ENCODE results near the gene MRTFA. TPM values are rescaled to one million over a fixed set of nuclear protein-coding genes. Genes with fewer than 3 reads are reported as not detected.

Gene MRTFA
- total RNA-seq, 1 donor from 2014 or later, result 115 TPM

DNA sequence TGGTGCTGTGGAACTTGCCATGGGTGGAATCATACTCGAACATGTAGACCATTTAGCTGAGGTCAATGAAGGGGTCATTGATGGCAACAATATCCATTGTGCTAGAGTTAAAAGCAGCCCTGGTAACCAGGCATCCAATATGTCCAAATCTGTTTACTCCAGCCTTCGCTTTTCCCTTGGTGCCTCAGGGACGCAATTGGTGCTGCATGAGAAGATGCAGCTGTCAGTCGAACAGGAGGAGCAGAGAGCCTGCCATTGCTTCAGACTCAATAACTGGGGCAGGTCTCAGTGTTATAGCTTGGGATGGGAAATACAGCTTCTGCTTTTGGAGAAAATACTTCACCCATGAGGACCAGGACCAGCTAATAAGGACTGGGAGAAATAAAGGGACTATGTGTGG is 37.8 kb upstream of the MRTFA start:
- no peaks in the 10 kb centered on the region for H3K36me3 Mint-ChIP-seq (ENCODE audit: low read depth)
- H3K27ac Mint-ChIP-seq, result no peak overlapping the region
- H3K27me3 Mint-ChIP-seq, result peaks cover 3% of the 10 kb centered on the region
- intact Hi-C loops (cut with micrococcal nuclease), result no loop called here
- CTCF ChIA-PET, result no interaction called here
- TF ChIP-seq, protein P1, sequence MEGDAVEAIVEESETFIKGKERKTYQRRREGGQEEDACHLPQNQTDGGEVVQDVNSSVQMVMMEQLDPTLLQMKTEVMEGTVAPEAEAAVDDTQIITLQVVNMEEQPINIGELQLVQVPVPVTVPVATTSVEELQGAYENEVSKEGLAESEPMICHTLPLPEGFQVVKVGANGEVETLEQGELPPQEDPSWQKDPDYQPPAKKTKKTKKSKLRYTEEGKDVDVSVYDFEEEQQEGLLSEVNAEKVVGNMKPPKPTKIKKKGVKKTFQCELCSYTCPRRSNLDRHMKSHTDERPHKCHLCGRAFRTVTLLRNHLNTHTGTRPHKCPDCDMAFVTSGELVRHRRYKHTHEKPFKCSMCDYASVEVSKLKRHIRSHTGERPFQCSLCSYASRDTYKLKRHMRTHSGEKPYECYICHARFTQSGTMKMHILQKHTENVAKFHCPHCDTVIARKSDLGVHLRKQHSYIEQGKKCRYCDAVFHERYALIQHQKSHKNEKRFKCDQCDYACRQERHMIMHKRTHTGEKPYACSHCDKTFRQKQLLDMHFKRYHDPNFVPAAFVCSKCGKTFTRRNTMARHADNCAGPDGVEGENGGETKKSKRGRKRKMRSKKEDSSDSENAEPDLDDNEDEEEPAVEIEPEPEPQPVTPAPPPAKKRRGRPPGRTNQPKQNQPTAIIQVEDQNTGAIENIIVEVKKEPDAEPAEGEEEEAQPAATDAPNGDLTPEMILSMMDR (IDR thresholded peaks at IDR 0.05), result no peak
- no peaks in the 10 kb centered on the region for H3K9me3 Mint-ChIP-seq
- POLR2A ChIA-PET, result no interaction called here
- no peak for DNase-seq
- H3K4me1 Mint-ChIP-seq, result no peaks in the 10 kb centered on the region
- no peak overlapping the region for H3K4me3 Mint-ChIP-seq
- ATAC-seq (ENCODE audit: low read depth), result no peak

DNA sequence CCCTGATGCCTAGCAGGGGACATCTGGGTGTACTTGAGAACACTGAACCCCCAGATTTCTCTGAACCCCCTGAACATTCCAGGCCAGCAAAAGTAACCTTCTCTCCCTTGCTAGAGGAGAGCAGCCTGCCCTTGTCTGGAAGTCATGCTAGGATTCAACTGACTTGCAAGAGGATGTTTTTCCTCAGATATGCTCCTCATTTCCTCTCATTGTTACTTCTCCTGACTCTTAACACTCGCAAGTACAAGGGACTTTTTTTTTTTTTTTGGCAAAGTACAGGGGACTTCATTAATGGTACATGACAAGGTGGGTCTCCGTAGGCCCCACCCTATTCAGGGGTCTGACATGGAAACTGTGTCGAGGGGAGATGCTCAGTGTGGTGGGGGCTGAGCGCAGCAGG is 36.5 kb upstream of the MRTFA start:
- Mint-ChIP-seq H3K27ac (no peak overlapping the region), H3K9me3 (no peaks in the 10 kb centered on the region), H3K36me3 (ENCODE audit: low read depth) (no peaks in the 10 kb centered on the region), H3K4me3 (no peak overlapping the region), H3K27me3 (no peaks in the 10 kb centered on the region), H3K4me1 (no peaks in the 10 kb centered on the region)
- ATAC-seq (ENCODE audit: low read depth) (no peak), DNase-seq (no peak)
- CTCF ChIA-PET, result no interaction called here
- intact Hi-C loops (cut with micrococcal nuclease), result no loop called here
- TF ChIP-seq, protein P1 (IDR thresholded peaks at IDR 0.05), result no peak
- POLR2A ChIA-PET, result no interaction called here

DNA sequence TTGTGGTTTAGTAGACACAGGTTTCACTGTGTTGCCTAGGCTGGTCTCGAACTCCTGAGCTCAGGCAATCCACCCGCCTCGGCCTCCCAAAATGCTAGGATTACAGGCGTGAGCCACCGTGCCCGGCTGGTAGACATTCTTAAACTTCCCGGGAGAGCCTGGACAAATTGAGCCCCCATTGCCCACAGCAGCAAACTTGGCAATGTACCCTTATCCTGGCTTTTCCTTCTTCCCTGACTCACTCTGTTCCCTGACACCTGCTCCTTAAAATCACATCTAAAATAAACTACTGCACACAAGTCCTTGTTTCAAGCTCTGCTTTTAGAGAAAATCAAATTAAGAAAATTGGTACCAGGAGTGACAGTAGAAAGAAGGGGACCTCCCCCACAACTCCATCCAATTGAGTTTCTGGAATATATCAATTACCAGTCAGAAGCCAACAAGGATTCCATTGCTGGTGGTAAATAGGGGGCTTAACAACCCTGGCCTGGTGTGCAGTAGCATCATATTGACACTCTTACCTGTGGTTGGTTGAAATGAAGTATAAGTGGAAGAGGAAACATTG is 35.4 kb upstream of the MRTFA start:
- intact Hi-C loops (cut with micrococcal nuclease), result no loop called here
- ATAC-seq (ENCODE audit: low read depth), result no peak
- H3K27me3 Mint-ChIP-seq, result no peaks in the 10 kb centered on the region
- POLR2A ChIA-PET, result no interaction called here
- H3K4me1 Mint-ChIP-seq, result no peaks in the 10 kb centered on the region
- CTCF ChIA-PET, result no interaction called here
- H3K9me3 Mint-ChIP-seq, result no peaks in the 10 kb centered on the region
- DNase-seq, result no peak
- H3K36me3 Mint-ChIP-seq (ENCODE audit: low read depth), result no peaks in the 10 kb centered on the region
- TF ChIP-seq, protein P1 (IDR thresholded peaks at IDR 0.05), result no peak
- H3K27ac Mint-ChIP-seq, result no peak overlapping the region
- H3K4me3 Mint-ChIP-seq, result no peak overlapping the region

DNA sequence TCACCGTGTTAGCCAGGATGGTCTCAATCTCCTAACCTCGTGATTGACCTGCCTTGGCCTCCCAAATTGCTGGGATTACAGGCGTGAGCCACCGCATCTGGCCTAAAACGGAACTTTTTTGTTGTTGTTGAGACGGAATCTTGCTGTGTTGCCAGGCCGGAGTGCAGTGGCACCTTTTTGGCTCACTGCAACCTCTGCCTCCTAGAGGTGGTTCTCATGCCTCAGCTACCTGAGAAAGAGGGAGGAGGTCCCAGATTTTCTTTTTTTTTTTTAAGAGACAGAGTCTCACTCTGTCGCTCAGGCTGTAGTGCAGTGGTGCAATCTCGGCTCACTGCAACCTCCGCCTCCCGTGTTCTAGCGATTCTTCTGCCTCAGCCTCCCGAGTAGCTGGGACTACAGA is 34.9 kb upstream of the MRTFA start:
- Mint-ChIP-seq H3K27me3 (no peaks in the 10 kb centered on the region), H3K4me3 (no peak overlapping the region), H3K36me3 (ENCODE audit: low read depth) (no peaks in the 10 kb centered on the region), H3K27ac (no peak overlapping the region), H3K9me3 (no peaks in the 10 kb centered on the region), H3K4me1 (no peaks in the 10 kb centered on the region)
- no peak for DNase-seq
- intact Hi-C loops (cut with micrococcal nuclease), result no loop called here
- TF ChIP-seq, protein P1 (IDR thresholded peaks at IDR 0.05), result no peak
- ChIA-PET POLR2A (no interaction called here), CTCF (no interaction called here)
- no peak for ATAC-seq (ENCODE audit: low read depth)

DNA sequence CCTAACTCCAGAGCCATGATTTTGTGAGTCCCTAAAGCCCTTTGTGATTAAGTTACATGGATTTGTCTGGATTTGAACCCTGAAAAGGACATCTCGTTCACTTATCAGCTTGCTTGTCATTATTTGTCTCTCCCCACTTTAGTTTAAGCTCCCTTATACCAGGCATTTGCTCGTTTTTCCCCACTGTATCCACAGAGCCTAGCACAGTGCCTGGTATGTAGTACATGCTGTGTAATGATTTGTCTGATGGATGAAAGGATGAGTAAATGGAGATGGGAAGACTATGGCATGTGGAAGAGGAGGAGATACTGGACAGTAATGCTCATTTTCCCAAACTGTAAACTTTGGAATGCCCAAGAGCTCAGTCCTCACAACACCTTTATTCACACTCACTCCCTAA is 33.5 kb upstream of the MRTFA start:
- POLR2A ChIA-PET, result interaction anchor here (0.6 kb wide), 2 partner anchors 79 to 324 kb away, joined by 3 to 6 read pairs; no protein-coding TSS in a partner anchor
- no peaks in the 10 kb centered on the region for H3K27me3 Mint-ChIP-seq
- CTCF ChIA-PET, result interaction anchor here (0.9 kb wide), 1 partner anchor 90 kb away, joined by 3 read pairs; no protein-coding TSS in a partner anchor

More for the DNA sequence above, 33.5 kb upstream of the MRTFA start:
- no peak for ATAC-seq (ENCODE audit: low read depth)
- Mint-ChIP-seq H3K4me3 (no peak overlapping the region), H3K4me1 (no peaks in the 10 kb centered on the region), H3K27ac (no peak overlapping the region), H3K36me3 (ENCODE audit: low read depth) (no peaks in the 10 kb centered on the region), H3K9me3 (no peaks in the 10 kb centered on the region)
- intact Hi-C loops (cut with micrococcal nuclease), result no loop called here
- no peak for DNase-seq
- TF ChIP-seq, protein P1 (IDR thresholded peaks at IDR 0.05), result no peak

Measured in activated B cell treated with CpG ODN at 0.5 μM for 24 hours (primary cell).